ENCODE measurements around the gene ORC1. TPM values are rescaled to one million over a fixed set of nuclear protein-coding genes. Genes with fewer than 3 reads are reported as not detected.

Gene ORC1
- total and polyA plus RNA-seq, 2 of the 8 experiments (the other 6 are each of a cell fraction or from before 2014, with no cell fraction given): 36.9 to 49.0 TPM

- H3K4ac ChIP-seq (replicated peaks; ENCODE audit: insufficient read length, low read depth, low read length): peak overlapping the region; percentile 27
- 18% methylated on average over 19 of the region's 22 CpGs; no CpG with 5 or more reads in 1 of the 2 experiments for WGBS, 2 experiments (ENCODE audit: extremely low coverage in 1 of 2, insufficient coverage in 1 of 2, insufficient read length in 1 of 2, insufficient replicate concordance in 2 of 2, low coverage in 1 of 2, low lambda C conversion rate in 2 of 2, missing lambda C conversion rate in 1 of 2)
- peaks cover 0 to 5% of the 10 kb centered on the region in 2 experiments; a peak in 1 of 4 replicates for H3K79me2 ChIP-seq (ENCODE audit: control insufficient read depth in 1 of 2, insufficient read depth in 2 of 2, low read length in 2 of 2)
- peaks cover 12% of the 10 kb centered on the region for H3K23me2 ChIP-seq (ENCODE audit: low read depth, low read length)
- H3K36me3 ChIP-seq (ENCODE audit: control insufficient read depth in 2 of 4, insufficient read depth in 4 of 4, low read length in 3 of 4): peaks cover 6 to 22% (median 14%) of the 10 kb centered on the region in 4 experiments; a peak in 6 of 8 replicates
- peak overlapping the region; percentile 44 for H4K5ac ChIP-seq (ENCODE audit: insufficient read length, low read depth, low read length)
- H2BK5ac ChIP-seq (ENCODE audit: low read depth, low read length): 0 out of 2 replicates have a peak overlapping the region, but pooled peaks have one; percentile 73
- H4K8ac ChIP-seq (ENCODE audit: extremely low read depth, insufficient read depth, low read length): peak overlapping the region; percentile 79
- peak overlapping the region; percentile 76 to 92 (median 86) for H3K4me3 ChIP-seq (ENCODE audit: extremely low read depth in 1 of 4, insufficient read depth in 2 of 4, low read depth in 3 of 4, low read length in 4 of 4)
- H3K56ac ChIP-seq (replicated peaks; ENCODE audit: insufficient read length, low read depth, low read length): peak overlapping the region; percentile 33
- H3K79me1 ChIP-seq (ENCODE audit: low read depth, low read length): peaks cover 9% of the 10 kb centered on the region; the same call in 1 of the 2 replicates
- H2AFZ ChIP-seq (ENCODE audit: low read length): peak overlapping the region; percentile 59; the same call in 1 of the 2 replicates
- POLR2A ChIA-PET (ENCODE audit: partially characterized antibody): interaction anchor here (0.7 to 3.8 kb wide), 4 partner anchors 9 to 231 kb away, joined by 3 to 20 read pairs (median 6); partner anchors contain the start of genes ORC1 and PRPF38A
- peak overlapping the region; percentile 87 for H3K18ac ChIP-seq (ENCODE audit: extremely low read depth, low read length)
- H4K91ac ChIP-seq (replicated peaks; ENCODE audit: insufficient read length, low read length): peak overlapping the region; percentile 72
- peak overlapping the region; percentile 69; the same call in 1 of the 2 replicates for H2AK5ac ChIP-seq (ENCODE audit: low read depth, low read length)
- H3K27me3 ChIP-seq (replicated peaks in 1 of 4; ENCODE audit: control insufficient read depth in 3 of 4, extremely low read depth in 1 of 4, insufficient read depth in 3 of 4, low read length in 3 of 4): no peaks in the 10 kb centered on the region
- DNase-seq (ENCODE audit: low read depth in 1 of 2, low spot score in 2 of 2) (peak in 1 of 2 experiments; percentile 58), FAIRE-seq (peak; percentile 19)
- H4K20me1 ChIP-seq (replicated peaks in 1 of 2; ENCODE audit: control insufficient read depth in 1 of 2, insufficient read depth in 2 of 2, low read length in 2 of 2): peaks cover 0 to 9% of the 10 kb centered on the region in 2 experiments
- CTCF ChIA-PET (ENCODE audit: partially characterized antibody): interaction anchor here (1.0 to 1.4 kb wide), 3 partner anchors 14 to 24 kb away, joined by 3 to 9 read pairs (median 5); no protein-coding TSS in a partner anchor
- H3K4me2 ChIP-seq (ENCODE audit: insufficient read depth in 1 of 2, low read depth in 2 of 2, low read length in 2 of 2): peak overlapping the region; percentile 86 to 99
- no peak overlapping the region for H2BK15ac ChIP-seq (ENCODE audit: low read length)
- peak overlapping the region in 3 of 4 experiments; percentile 59 to 67 (median 65); a peak in 6 of 7 replicates for H3K9ac ChIP-seq (replicated peaks in 1 of 4; ENCODE audit: extremely low read depth in 1 of 4, low read depth in 3 of 4, low read length in 3 of 4)
- H2BK12ac ChIP-seq (ENCODE audit: low read depth, low read length): peak overlapping the region; percentile 76; the same call in 1 of the 2 replicates
- peaks cover 0 to 9% (median 5%) of the 10 kb centered on the region in 4 experiments for H3K4me1 ChIP-seq (replicated peaks in 1 of 4; ENCODE audit: control insufficient read depth in 3 of 4, insufficient read depth in 4 of 4, low read length in 3 of 4)
- H3K23ac ChIP-seq (ENCODE audit: insufficient read length): no peak overlapping the region
- H2BK20ac ChIP-seq (ENCODE audit: low read length): no peak overlapping the region
- H3K27ac ChIP-seq (ENCODE audit: low read depth, low read length): peak overlapping the region; percentile 20; the same call in 1 of the 2 replicates
- H3K14ac ChIP-seq (ENCODE audit: insufficient read length): no peak overlapping the region
- no peak overlapping the region for H2BK120ac ChIP-seq (replicated peaks; ENCODE audit: low read depth, low read length)
- no peaks in the 10 kb centered on the region for H3K9me3 ChIP-seq (ENCODE audit: insufficient read depth in 2 of 2, low read depth in 1 of 2, low read length in 1 of 2)
- peak; percentile 49 for TF ChIP-seq KDM4A (IDR thresholded peaks at IDR 0.05; ENCODE audit: low read depth, low read length, severe bottlenecking)
- TF ChIP-seq JUND (IDR thresholded peaks at IDR 0.05; ENCODE audit: low read length): no peak
- peak; percentile 55 for TF ChIP-seq SAP30 (IDR thresholded peaks at IDR 0.05; ENCODE audit: insufficient read depth, insufficient replicate concordance, low read length)
- TF ChIP-seq MAFK (IDR thresholded peaks at IDR 0.05; ENCODE audit: low read depth, low read length): peak; percentile 46; the same call in 1 of the 2 replicates
- TF ChIP-seq GABPA (IDR thresholded peaks at IDR 0.05; ENCODE audit: borderline replicate concordance, insufficient read depth, low read length): no peak
- 0 out of 2 replicates have a peak, but pooled peaks have one; percentile 25 for TF ChIP-seq ATF2 (IDR thresholded peaks at IDR 0.05; ENCODE audit: low read length)
- no peak for TF ChIP-seq CBX5 (IDR thresholded peaks at IDR 0.05; ENCODE audit: low read depth, low read length)
- 0 out of 4 replicates have a peak, but pooled peaks of 1 of the 2 experiments have one; percentile 19 for TF ChIP-seq HDAC2 (IDR thresholded peaks at IDR 0.05; ENCODE audit: borderline replicate concordance in 1 of 2, low read depth in 2 of 2, low read length in 2 of 2)
Observed at GRCh38 chr1:52365071-52365745, 39.0 kb downstream of the ORC1 start.
